ENCODE data around the gene PTPRG.

DNA sequence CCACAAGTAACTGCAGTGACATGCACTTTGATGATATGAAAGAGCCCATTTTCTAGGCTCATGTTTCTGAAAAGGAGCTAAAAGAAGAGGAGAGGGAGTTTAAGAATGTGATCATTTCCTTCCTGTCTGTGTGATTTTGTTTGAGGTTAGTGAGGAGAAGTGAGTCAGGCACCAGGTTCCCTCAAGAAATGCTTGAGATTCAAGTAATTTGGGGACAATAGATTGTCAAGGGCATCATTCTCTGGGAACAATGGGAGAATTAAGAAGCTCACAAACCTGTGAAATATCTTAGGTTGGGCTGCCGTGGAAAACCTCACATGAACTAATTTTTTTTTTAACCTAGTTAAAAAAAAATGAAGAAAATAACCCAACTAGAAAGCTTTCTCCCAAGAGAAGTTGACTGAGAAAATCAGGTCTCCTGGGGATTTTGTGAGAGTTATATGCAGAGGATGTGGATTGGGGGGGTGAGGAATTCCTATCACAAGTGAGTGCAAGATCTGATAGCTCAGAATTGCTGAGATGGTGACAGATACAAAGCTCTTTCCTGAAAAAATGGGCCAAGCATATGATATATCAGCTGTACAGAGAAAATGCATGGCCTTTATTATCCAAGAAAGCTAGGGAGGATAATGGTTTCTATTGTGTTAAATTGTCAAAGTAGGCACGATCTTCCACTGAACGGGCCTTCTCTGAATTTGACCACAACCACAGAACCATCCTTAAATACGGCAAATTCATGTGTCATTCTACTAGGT is 608.7 kb downstream of the PTPRG start:
- no peak for TF ChIP-seq ASH2L (IDR thresholded peaks at IDR 0.05; ENCODE audit: insufficient read length, low read depth, low read length)
- no peak for TF ChIP-seq ZFX (CRISPR knock-in tag; IDR thresholded peaks at IDR 0.05; ENCODE audit: low read depth)
- TF ChIP-seq, protein P1, sequence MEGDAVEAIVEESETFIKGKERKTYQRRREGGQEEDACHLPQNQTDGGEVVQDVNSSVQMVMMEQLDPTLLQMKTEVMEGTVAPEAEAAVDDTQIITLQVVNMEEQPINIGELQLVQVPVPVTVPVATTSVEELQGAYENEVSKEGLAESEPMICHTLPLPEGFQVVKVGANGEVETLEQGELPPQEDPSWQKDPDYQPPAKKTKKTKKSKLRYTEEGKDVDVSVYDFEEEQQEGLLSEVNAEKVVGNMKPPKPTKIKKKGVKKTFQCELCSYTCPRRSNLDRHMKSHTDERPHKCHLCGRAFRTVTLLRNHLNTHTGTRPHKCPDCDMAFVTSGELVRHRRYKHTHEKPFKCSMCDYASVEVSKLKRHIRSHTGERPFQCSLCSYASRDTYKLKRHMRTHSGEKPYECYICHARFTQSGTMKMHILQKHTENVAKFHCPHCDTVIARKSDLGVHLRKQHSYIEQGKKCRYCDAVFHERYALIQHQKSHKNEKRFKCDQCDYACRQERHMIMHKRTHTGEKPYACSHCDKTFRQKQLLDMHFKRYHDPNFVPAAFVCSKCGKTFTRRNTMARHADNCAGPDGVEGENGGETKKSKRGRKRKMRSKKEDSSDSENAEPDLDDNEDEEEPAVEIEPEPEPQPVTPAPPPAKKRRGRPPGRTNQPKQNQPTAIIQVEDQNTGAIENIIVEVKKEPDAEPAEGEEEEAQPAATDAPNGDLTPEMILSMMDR (CRISPR knock-in tag; IDR thresholded peaks at IDR 0.05): no peak
- no peak for TF ChIP-seq SOX13 (IDR thresholded peaks at IDR 0.05)
- TF ChIP-seq SOX13 (CRISPR knock-in tag; conservative IDR thresholded peaks at IDR 0.05 in 1 of 2, IDR thresholded peaks at IDR 0.05 in 1 of 2): no peak

Data from HepG2 (cell line).